Loucy (cell line): ENCODE measurements around the gene HYI.

Experiments used
- EZH2phosphoT487 ChIP-seq: fragments of 200-600 bp; IDR thresholded peaks from 2 replicates; pipeline ENCODE4 v1.6.1; 2018; ENCODE audit warnings: antibody characterized with exemption, mild to moderate bottlenecking, moderate library complexity, borderline replicate concordance
- TF ChIP-seq, protein P1 (sequence below): fragments of 200-600 bp; sonication (generic); conservative IDR thresholded peaks from 2 replicates; pipeline ENCODE4 v1.5.1; 2014; ENCODE audit warnings: mild to moderate bottlenecking, antibody characterized with exemption, low read length

DNA sequence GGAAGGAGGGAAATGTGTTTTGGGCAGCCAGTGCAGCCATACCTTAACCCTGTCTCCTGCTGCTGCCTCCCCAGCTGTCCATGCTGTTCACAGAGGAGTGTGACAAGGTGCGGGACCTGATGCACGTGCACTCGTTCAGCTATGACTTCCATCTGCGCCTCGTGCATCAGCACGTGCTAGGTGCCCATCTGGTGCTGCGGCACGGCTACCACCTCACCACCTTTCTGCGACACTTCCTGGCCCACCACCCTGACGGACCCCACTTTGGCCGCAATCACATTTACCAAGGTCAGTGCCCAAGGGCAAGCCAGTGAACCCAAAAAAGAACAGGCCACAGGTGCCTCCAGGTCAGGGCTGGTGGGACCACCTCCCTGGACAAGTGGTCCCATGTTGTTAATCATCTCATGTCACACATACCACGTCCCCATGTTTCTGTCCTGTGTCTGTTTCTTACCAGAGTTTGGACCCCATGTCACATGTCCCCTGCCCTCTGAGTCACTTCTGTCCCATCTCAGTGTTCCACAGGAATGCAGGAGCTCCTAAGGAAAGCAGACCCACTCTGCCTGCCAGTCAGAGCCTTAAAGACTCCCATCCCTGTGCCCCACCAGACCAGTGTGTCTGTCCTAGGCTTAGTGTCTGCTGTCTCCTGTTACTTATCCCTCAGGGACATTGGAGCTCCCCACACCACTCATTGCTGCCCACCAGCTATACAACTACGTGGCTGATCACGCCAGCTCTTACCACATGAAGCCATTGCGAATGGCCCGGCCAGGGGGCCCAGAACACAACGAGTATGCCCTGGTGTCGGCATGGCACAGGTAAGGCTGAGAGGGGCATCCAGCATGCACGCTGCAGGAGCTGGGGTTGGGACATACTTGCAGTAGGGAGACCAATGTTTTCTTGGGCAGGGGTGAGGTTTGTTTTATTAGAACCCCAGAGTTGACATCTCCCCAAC is 6.6 kb downstream of the HYI start:
- TF ChIP-seq, protein P1, sequence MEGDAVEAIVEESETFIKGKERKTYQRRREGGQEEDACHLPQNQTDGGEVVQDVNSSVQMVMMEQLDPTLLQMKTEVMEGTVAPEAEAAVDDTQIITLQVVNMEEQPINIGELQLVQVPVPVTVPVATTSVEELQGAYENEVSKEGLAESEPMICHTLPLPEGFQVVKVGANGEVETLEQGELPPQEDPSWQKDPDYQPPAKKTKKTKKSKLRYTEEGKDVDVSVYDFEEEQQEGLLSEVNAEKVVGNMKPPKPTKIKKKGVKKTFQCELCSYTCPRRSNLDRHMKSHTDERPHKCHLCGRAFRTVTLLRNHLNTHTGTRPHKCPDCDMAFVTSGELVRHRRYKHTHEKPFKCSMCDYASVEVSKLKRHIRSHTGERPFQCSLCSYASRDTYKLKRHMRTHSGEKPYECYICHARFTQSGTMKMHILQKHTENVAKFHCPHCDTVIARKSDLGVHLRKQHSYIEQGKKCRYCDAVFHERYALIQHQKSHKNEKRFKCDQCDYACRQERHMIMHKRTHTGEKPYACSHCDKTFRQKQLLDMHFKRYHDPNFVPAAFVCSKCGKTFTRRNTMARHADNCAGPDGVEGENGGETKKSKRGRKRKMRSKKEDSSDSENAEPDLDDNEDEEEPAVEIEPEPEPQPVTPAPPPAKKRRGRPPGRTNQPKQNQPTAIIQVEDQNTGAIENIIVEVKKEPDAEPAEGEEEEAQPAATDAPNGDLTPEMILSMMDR, result no peak
- TF ChIP-seq EZH2phosphoT487, result no peak
